Neural progenitor cell (in vitro differentiated cells): ENCODE results near the gene ABI3BP.

Source experiments
- CTCF ChIP-seq: fragments of 200-600 bp; sonication (generic); IDR thresholded peaks from 2 replicates; pipeline ENCODE4 v1.5.1; 2017; ENCODE audit warnings: antibody characterized with exemption, mild to moderate bottlenecking
- EZH2 ChIP-seq: fragments of 200-600 bp; sonication (generic); IDR thresholded peaks from 2 replicates; pipeline ENCODE4 v1.6.1; 2017; ENCODE audit warnings: antibody characterized with exemption, mild to moderate bottlenecking, moderate library complexity
- EZH2phosphoT487 ChIP-seq: fragments of 200-600 bp; sonication (generic); IDR thresholded peaks from 2 replicates; pipeline ENCODE4 v1.6.1; 2017; ENCODE audit warnings: antibody characterized with exemption

- TF ChIP-seq EZH2phosphoT487 (no peak), CTCF (no peak), EZH2 (no peak)
Observed at GRCh38 chr3:100789579-100789978, 203.6 kb downstream of the ABI3BP start.
